Neural cell (in vitro differentiated cells): ENCODE results near the gene EIF3I. TPM values are rescaled to one million over a fixed set of nuclear protein-coding genes. Genes with fewer than 3 reads are reported as not detected.

Experiments used
- H2AFZ ChIP-seq: fragments of 200-600, 300-800 bp; sonication (generic), shearing (Covaris generic); 2 replicates; pipeline ENCODE4 v1.6.0; 2014; ENCODE audit warnings: low read depth, mild to moderate bottlenecking, antibody characterized with exemption, low read length, moderate library complexity
- H3F3A ChIP-seq: fragments of 200-600 bp; shearing (Covaris generic); 2 replicates; pipeline ENCODE4 v1.6.1; 2016; ENCODE audit warnings: mild to moderate bottlenecking, moderate library complexity, mixed read lengths, antibody characterized with exemption, low read length; ENCODE audit not compliant: insufficient read depth, poor library complexity, severe bottlenecking
- H3K27ac ChIP-seq: fragments of 200-600, 300-800 bp; sonication (generic), shearing (Covaris generic); 2 replicates; pipeline ENCODE4 v1.5.1; 2014; ENCODE audit warnings: mild to moderate bottlenecking, low read length, moderate library complexity
- H3K27me3 ChIP-seq: fragments of 300-800, 200-600 bp; sonication (generic), shearing (Covaris generic); 2 replicates; pipeline ENCODE4 v1.6.0; 2014; ENCODE audit warnings: mild to moderate bottlenecking, low read depth, low read length, moderate library complexity; ENCODE audit not compliant: insufficient read depth
- H3K36me3 ChIP-seq: fragments of 300-800, 200-600 bp; sonication (generic), shearing (Covaris generic); 2 replicates; pipeline ENCODE4 v1.5.1; 2014; ENCODE audit warnings: mild to moderate bottlenecking, antibody characterized with exemption, low read length, moderate library complexity; ENCODE audit not compliant: insufficient read depth
- H3K4me2 ChIP-seq: fragments of 300-800, 200-600 bp; sonication (generic), shearing (Covaris generic); 2 replicates; pipeline ENCODE4 v1.6.0; 2014; ENCODE audit warnings: mild to moderate bottlenecking, low read length
- H3K4me3 ChIP-seq: fragments of 300-800, 200-600 bp; sonication (generic), shearing (Covaris generic); 2 replicates; pipeline ENCODE4 v1.5.1; 2014; ENCODE audit warnings: mild to moderate bottlenecking, low read length, moderate library complexity
- H3K79me2 ChIP-seq: fragments of 200-600 bp; shearing (Covaris generic); replicated peaks from 2 replicates; pipeline ENCODE4 v1.6.0; 2014; ENCODE audit warnings: mild to moderate bottlenecking, low read length, moderate library complexity; ENCODE audit not compliant: insufficient read depth
- H3K9ac ChIP-seq: fragments of 300-800, 200-600 bp; sonication (generic), shearing (Covaris generic); 2 replicates; pipeline ENCODE4 v1.6.1; 2016; ENCODE audit warnings: mild to moderate bottlenecking, low read length, mixed read lengths
- H3K9me2 ChIP-seq: fragments of 200-600 bp; shearing (Covaris generic); 2 replicates; pipeline ENCODE4 v1.6.1; 2016; ENCODE audit warnings: mild to moderate bottlenecking, low read length, mixed read lengths; ENCODE audit not compliant: insufficient read depth
- H3K9me3 ChIP-seq: fragments of 200-600, 300-800 bp; sonication (generic), shearing (Covaris generic); 2 replicates; pipeline ENCODE4 v1.6.1; 2016; ENCODE audit warnings: mild to moderate bottlenecking, mixed run types, low read length, moderate library complexity, mixed read lengths
- H4K20me1 ChIP-seq: fragments of 200-600 bp; shearing (Covaris generic); 2 replicates; pipeline ENCODE4 v1.6.1; 2016; ENCODE audit warnings: mild to moderate bottlenecking, mixed run types; ENCODE audit not compliant: insufficient read depth
- EP300 ChIP-seq: fragments of 450-650 bp; conservative IDR thresholded peaks from 2 replicates; pipeline ENCODE4 v1.6.1; 2014; ENCODE audit warnings: antibody characterized with exemption, mild to moderate bottlenecking, moderate library complexity; ENCODE audit not compliant: poor library complexity, severe bottlenecking
- EZH2 ChIP-seq: fragments of 200-600, 300-800 bp; shearing (Covaris generic), sonication (generic); IDR thresholded peaks from 2 replicates; pipeline ENCODE4 v1.6.1; 2014; ENCODE audit warnings: antibody characterized with exemption, low read length, borderline replicate concordance, mild to moderate bottlenecking; ENCODE audit not compliant: insufficient read depth, poor library complexity, severe bottlenecking
- MXI1 ChIP-seq: fragments of 450-650 bp; conservative IDR thresholded peaks from 2 replicates; pipeline ENCODE4 v1.6.1; 2014; ENCODE audit warnings: antibody characterized with exemption, mild to moderate bottlenecking; ENCODE audit not compliant: poor library complexity, severe bottlenecking
- POLR2AphosphoS5 ChIP-seq: IDR thresholded peaks from 2 replicates; pipeline ENCODE4 v1.6.1; 2012
- RAD21 ChIP-seq: fragments of 450-650 bp; conservative IDR thresholded peaks from 2 replicates; pipeline ENCODE4 v1.6.1; 2014; ENCODE audit warnings: antibody characterized with exemption, mild to moderate bottlenecking, moderate library complexity
- SMC3 ChIP-seq: fragments of 450-650 bp; conservative IDR thresholded peaks from 2 replicates; pipeline ENCODE4 v1.6.1; 2014; ENCODE audit warnings: antibody characterized with exemption, mild to moderate bottlenecking, moderate library complexity; ENCODE audit not compliant: poor library complexity
- TAF1 ChIP-seq: IDR thresholded peaks from 2 replicates; pipeline ENCODE4 v1.6.1; 2012; ENCODE audit warnings: low read depth
- polyA plus RNA-seq: library from polyadenylated mRNA; depleted of rRNA; stranded (reverse); fragments of >200 nt; gene quantifications from 2 replicates; pipeline ENCODE4 v1.2.3, GENCODE V29; 2014
- TF ChIP-seq, protein P1 (sequence below): fragments of 450-650 bp; IDR thresholded peaks from 2 replicates; pipeline ENCODE4 v1.5.1; 2014; ENCODE audit warnings: antibody characterized with exemption, mild to moderate bottlenecking, moderate library complexity; ENCODE audit not compliant: poor library complexity, severe bottlenecking
- TF ChIP-seq, protein P2 (sequence below): IDR thresholded peaks from 2 replicates; pipeline ENCODE4 v1.6.1; 2012; ENCODE audit warnings: borderline replicate concordance

The EIF3I gene
- polyA plus RNA-seq, 1 donor from 2014 or later, result 158 TPM

DNA sequence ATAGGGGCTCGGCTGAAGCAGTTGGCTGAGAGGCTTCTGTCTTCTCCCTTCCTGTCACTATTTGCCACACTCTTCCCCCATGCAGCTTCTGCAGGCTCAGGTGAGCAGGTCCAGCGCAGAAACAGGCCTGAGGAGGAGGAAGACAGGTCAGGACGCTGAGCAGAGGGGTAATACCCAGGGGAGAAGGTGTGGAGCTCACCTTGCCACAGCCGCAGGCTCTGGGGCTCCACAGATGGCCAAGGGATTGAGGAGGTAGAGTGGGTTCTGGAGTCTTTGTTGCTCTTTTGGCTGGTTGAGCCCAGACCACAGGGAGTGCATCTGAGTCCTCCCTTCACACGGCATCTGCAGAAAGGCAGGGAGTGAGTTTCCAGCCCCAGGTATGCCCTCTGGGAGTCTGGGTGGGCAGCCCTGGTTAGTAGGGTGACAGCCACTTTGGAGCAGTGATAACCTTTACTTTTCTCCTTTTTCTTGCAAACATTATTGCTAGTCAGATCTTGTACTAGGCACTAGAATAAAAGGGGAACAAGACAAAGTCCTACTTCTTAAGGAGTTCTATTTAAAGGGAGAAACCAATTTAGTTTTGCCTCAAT lies 9.7 kb downstream of the EIF3I start:
- Histone ChIP-seq H3K4me2 (no peak overlapping the region), H3K9ac (no peak overlapping the region), H3K4me3 (no peak overlapping the region), H3K36me3 (peaks cover 5% of the 10 kb centered on the region), H4K20me1 (no peaks in the 10 kb centered on the region), H3K9me2 (no peaks in the 10 kb centered on the region), H3F3A (no peaks in the 10 kb centered on the region), H3K27me3 (no peaks in the 10 kb centered on the region), H2AFZ (no peak overlapping the region), H3K79me2 (no peaks in the 10 kb centered on the region), H3K9me3 (no peaks in the 10 kb centered on the region), H3K27ac (no peak overlapping the region)
- TF ChIP-seq, protein P1, sequence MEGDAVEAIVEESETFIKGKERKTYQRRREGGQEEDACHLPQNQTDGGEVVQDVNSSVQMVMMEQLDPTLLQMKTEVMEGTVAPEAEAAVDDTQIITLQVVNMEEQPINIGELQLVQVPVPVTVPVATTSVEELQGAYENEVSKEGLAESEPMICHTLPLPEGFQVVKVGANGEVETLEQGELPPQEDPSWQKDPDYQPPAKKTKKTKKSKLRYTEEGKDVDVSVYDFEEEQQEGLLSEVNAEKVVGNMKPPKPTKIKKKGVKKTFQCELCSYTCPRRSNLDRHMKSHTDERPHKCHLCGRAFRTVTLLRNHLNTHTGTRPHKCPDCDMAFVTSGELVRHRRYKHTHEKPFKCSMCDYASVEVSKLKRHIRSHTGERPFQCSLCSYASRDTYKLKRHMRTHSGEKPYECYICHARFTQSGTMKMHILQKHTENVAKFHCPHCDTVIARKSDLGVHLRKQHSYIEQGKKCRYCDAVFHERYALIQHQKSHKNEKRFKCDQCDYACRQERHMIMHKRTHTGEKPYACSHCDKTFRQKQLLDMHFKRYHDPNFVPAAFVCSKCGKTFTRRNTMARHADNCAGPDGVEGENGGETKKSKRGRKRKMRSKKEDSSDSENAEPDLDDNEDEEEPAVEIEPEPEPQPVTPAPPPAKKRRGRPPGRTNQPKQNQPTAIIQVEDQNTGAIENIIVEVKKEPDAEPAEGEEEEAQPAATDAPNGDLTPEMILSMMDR, result no peak

DNA sequence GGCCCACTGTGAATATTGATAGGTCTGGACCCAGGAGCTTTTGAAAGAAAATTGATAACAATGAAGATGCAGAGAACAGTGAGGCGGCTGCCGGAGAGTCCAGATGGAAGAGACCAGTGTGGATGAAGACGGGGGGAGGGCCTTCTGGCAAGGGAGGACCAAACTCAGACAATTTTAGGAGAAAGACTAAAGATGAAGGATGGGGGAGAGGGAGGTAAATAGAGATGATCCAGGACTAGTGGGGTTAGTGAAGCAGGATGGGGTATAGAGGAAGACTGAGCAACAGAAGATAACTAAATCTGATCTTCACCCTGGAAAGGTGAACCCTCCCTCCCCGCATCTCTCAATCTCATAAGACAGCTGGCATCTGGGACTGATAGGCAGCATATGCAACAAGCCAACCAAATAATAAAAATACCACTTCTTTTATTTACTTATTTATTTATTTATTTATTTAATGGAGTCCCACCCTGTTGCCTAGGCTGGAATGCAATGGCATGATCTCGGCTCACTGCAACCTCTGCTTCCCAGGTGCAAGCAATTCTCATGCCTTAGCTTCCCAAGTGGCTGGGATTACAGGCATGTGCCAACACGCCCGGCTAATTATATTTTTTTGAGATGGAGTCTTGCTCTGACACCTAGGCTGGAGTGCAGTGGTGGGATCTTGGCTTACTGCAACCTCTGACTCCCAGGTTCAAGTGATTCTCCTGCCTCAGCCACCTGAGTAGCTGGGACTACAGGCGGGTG lies 10.5 kb downstream of the EIF3I start:
- H3K27me3 ChIP-seq, result no peaks in the 10 kb centered on the region
- H3K9me2 ChIP-seq, result no peaks in the 10 kb centered on the region
- H2AFZ ChIP-seq, result no peak overlapping the region
- TF ChIP-seq MXI1, result no peak
- TF ChIP-seq, protein P2, sequence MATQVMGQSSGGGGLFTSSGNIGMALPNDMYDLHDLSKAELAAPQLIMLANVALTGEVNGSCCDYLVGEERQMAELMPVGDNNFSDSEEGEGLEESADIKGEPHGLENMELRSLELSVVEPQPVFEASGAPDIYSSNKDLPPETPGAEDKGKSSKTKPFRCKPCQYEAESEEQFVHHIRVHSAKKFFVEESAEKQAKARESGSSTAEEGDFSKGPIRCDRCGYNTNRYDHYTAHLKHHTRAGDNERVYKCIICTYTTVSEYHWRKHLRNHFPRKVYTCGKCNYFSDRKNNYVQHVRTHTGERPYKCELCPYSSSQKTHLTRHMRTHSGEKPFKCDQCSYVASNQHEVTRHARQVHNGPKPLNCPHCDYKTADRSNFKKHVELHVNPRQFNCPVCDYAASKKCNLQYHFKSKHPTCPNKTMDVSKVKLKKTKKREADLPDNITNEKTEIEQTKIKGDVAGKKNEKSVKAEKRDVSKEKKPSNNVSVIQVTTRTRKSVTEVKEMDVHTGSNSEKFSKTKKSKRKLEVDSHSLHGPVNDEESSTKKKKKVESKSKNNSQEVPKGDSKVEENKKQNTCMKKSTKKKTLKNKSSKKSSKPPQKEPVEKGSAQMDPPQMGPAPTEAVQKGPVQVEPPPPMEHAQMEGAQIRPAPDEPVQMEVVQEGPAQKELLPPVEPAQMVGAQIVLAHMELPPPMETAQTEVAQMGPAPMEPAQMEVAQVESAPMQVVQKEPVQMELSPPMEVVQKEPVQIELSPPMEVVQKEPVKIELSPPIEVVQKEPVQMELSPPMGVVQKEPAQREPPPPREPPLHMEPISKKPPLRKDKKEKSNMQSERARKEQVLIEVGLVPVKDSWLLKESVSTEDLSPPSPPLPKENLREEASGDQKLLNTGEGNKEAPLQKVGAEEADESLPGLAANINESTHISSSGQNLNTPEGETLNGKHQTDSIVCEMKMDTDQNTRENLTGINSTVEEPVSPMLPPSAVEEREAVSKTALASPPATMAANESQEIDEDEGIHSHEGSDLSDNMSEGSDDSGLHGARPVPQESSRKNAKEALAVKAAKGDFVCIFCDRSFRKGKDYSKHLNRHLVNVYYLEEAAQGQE, result no peak
- no peak for TF ChIP-seq POLR2AphosphoS5
- TF ChIP-seq, protein P1, result no peak
- TF ChIP-seq TAF1, result no peak
- no peak for TF ChIP-seq RAD21
- no peak for TF ChIP-seq EP300
- no peak for TF ChIP-seq EZH2
- TF ChIP-seq SMC3, result no peak
- H3K9me3 ChIP-seq, result no peaks in the 10 kb centered on the region
- no peaks in the 10 kb centered on the region for H4K20me1 ChIP-seq
- H3K4me2 ChIP-seq, result no peak overlapping the region
- H3K27ac ChIP-seq, result no peak overlapping the region
- peaks cover 5% of the 10 kb centered on the region for H3K36me3 ChIP-seq
- H3K4me3 ChIP-seq, result no peak overlapping the region
- H3K79me2 ChIP-seq, result no peaks in the 10 kb centered on the region
- H3K9ac ChIP-seq, result no peak overlapping the region
- no peaks in the 10 kb centered on the region for H3F3A ChIP-seq
